ENCODE results near the gene PTTG1. TPM values are rescaled to one million over a fixed set of nuclear protein-coding genes. Genes with fewer than 3 reads are reported as not detected.

Gene PTTG1
- total and polyA plus RNA-seq, 7 donors = 1.8 to 93.8 (median 11.9) TPM

GRCh38 chr5:160385496-160385895 is 36.2 kb upstream of the PTTG1 start:
- no peak for DNase-seq
- intact Hi-C loops (cut with DNase I) = no loop called here

DNA sequence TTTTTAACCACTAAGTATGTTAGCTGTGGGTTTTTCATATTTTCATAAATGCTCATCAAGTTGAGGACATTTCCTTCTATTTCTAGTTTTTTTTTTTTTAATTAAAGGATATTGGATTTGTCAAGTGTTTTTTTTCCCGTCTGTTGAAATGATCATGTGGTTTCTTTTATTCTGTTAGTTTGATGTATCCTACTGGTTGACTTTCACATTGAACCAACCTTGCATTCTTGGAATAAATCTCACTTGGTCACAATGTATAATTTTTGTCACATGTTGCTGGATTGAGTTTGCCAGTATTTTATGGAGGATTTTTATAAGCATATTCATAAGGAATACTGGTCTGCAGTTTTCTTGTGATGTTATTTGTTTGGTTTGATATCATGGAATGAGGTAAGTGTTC is 34.2 kb upstream of the PTTG1 start:
- peaks cover 0 to 5% (median 0%) of the 10 kb centered on the region in 4 donors for H3K4me1 ChIP-seq
- 95 to 97% methylated on average over 1 of the region's 1 CpG for WGBS, 2 donors
- TF ChIP-seq POLR2AphosphoS5 (IDR thresholded peaks at IDR 0.05) = no peak
- no peak for TF ChIP-seq EP300 (IDR thresholded peaks at IDR 0.05)
- TF ChIP-seq, protein P1, sequence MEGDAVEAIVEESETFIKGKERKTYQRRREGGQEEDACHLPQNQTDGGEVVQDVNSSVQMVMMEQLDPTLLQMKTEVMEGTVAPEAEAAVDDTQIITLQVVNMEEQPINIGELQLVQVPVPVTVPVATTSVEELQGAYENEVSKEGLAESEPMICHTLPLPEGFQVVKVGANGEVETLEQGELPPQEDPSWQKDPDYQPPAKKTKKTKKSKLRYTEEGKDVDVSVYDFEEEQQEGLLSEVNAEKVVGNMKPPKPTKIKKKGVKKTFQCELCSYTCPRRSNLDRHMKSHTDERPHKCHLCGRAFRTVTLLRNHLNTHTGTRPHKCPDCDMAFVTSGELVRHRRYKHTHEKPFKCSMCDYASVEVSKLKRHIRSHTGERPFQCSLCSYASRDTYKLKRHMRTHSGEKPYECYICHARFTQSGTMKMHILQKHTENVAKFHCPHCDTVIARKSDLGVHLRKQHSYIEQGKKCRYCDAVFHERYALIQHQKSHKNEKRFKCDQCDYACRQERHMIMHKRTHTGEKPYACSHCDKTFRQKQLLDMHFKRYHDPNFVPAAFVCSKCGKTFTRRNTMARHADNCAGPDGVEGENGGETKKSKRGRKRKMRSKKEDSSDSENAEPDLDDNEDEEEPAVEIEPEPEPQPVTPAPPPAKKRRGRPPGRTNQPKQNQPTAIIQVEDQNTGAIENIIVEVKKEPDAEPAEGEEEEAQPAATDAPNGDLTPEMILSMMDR (IDR thresholded peaks at IDR 0.05) = no peak
- TF ChIP-seq POLR2A (IDR thresholded peaks at IDR 0.05) = no peak
- no peak for DNase-seq
- no peaks in the 10 kb centered on the region for H3K27me3 ChIP-seq
- intact Hi-C loops (cut with DNase I) = no loop called here
- peaks cover 0 to 10% (median 3%) of the 10 kb centered on the region in 4 donors for H3K9me3 ChIP-seq
- no peaks in the 10 kb centered on the region for H3K36me3 ChIP-seq
- H3K27ac ChIP-seq = no peak overlapping the region
- H3K4me3 ChIP-seq = no peak overlapping the region

More at GRCh38 chr5:160385496-160385895, 36.2 kb upstream of the PTTG1 start:
- Histone ChIP-seq H3K4me3 (no peak overlapping the region), H3K4me1 (no peaks in the 10 kb centered on the region), H3K36me3 (no peaks in the 10 kb centered on the region), H3K9me3 (peaks cover 0 to 10% (median 3%) of the 10 kb centered on the region in 4 donors), H3K27ac (no peak overlapping the region), H3K27me3 (no peaks in the 10 kb centered on the region)
- TF ChIP-seq, protein P1 (IDR thresholded peaks at IDR 0.05) = no peak
- TF ChIP-seq POLR2AphosphoS5 (IDR thresholded peaks at IDR 0.05) = no peak
- TF ChIP-seq EP300 (IDR thresholded peaks at IDR 0.05) = no peak
- TF ChIP-seq POLR2A (IDR thresholded peaks at IDR 0.05) = no peak

- intact Hi-C loops (cut with DNase I) = no loop called here
- Histone ChIP-seq H3K36me3 (no peaks in the 10 kb centered on the region), H3K27ac (no peak overlapping the region), H3K27me3 (no peaks in the 10 kb centered on the region), H3K4me3 (no peak overlapping the region), H3K9me3 (peaks cover 0 to 10% (median 3%) of the 10 kb centered on the region in 4 donors), H3K4me1 (peaks cover 0 to 25% (median 9%) of the 10 kb centered on the region in 4 donors)
- no peak for DNase-seq
- TF ChIP-seq, protein P1 (IDR thresholded peaks at IDR 0.05) = peak in 1 of 4 experiments; percentile 31
- no peak for TF ChIP-seq EP300 (IDR thresholded peaks at IDR 0.05)
- WGBS, 2 donors = 67 to 77% methylated on average over 8 of the region's 8 CpGs
These were observed 30.6 kb upstream of the PTTG1 start for GRCh38 chr5:160390787-160391696.

DNA sequence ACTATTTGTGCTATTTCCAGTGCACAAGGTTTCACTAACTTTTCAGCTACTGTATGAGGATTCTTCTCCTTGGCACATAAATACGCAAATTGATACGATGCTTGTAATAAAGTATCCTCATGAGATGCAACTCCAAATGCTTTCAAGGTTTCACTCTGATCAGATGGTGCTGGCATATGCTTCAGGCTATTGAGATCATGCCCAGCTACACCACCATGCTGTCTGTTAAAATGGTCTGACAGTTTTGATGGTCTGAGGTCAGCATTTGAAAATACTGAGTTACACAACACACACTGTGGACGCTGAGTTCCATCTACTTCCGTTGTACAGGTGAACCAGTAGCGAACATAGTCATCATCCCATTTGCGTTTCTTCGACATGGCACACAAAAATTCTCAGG is 26.5 kb upstream of the PTTG1 start:
- H3K4me3 ChIP-seq = no peak overlapping the region
- intact Hi-C loops (cut with DNase I) = no loop called here
- peaks cover 0 to 53% (median 34%) of the 10 kb centered on the region in 4 donors for H3K4me1 ChIP-seq
- WGBS, 2 donors = 96 to 97% methylated on average over 7 of the region's 7 CpGs
- H3K27me3 ChIP-seq = no peaks in the 10 kb centered on the region
- TF ChIP-seq EP300 (IDR thresholded peaks at IDR 0.05) = no peak
- no peak for TF ChIP-seq POLR2AphosphoS5 (IDR thresholded peaks at IDR 0.05)
- TF ChIP-seq POLR2A (IDR thresholded peaks at IDR 0.05) = no peak
- TF ChIP-seq, protein P1 (IDR thresholded peaks at IDR 0.05) = no peak
- H3K36me3 ChIP-seq = no peaks in the 10 kb centered on the region
- H3K9me3 ChIP-seq = no peaks in the 10 kb centered on the region
- H3K27ac ChIP-seq = no peak overlapping the region
- no peak for DNase-seq
